Measurements from ENCODE around the gene MLLT1.

GRCh38 chr19:6220385-6221191 lies 59.2 kb downstream of the MLLT1 start:
- TF ChIP-seq CTCF (conservative IDR thresholded peaks at IDR 0.05; ENCODE audit: low read depth, low read length) = no peak
- TF ChIP-seq EZH2 (IDR thresholded peaks at IDR 0.05; ENCODE audit: low read length, unreplicated experiment) = no peak
- no peak for TF ChIP-seq EZH2phosphoT487 (IDR thresholded peaks at IDR 0.05; ENCODE audit: borderline replicate concordance, low read length)

All from PC-3 (cell line).